ENCODE data around the gene FJX1.

The FJX1 gene

DNA sequence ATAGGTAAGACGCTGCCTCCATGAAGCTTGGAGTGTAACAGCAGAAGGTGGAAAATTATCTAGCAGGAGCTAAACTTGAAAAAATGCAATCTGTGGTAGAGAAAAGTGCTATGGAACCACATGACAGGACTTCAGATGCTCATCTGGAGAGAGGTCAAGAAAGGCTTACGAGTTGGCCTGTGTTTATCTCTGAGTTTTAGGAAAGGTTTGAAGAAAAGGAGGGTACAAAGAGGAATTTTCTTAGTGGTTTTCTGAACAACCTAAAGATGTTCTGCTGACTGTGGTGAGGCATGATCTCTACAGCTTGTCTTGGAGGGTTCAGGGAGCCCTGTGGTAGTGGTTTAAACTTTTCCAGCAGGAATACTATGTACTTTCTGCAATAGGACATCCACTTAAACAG is 8.2 kb downstream of the FJX1 start:
- Histone ChIP-seq H3K36me3 (no peaks in the 10 kb centered on the region), H3K27me3 (ENCODE audit: insufficient read depth, low read depth, severe bottlenecking) (no peaks in the 10 kb centered on the region), H3K4me3 (ENCODE audit: low read depth, low read length) (no peak overlapping the region), H3K27ac (no peak overlapping the region), H3K9me3 (ENCODE audit: severe bottlenecking) (no peaks in the 10 kb centered on the region)
- DNase-seq: no peak
- TF ChIP-seq, protein P1, sequence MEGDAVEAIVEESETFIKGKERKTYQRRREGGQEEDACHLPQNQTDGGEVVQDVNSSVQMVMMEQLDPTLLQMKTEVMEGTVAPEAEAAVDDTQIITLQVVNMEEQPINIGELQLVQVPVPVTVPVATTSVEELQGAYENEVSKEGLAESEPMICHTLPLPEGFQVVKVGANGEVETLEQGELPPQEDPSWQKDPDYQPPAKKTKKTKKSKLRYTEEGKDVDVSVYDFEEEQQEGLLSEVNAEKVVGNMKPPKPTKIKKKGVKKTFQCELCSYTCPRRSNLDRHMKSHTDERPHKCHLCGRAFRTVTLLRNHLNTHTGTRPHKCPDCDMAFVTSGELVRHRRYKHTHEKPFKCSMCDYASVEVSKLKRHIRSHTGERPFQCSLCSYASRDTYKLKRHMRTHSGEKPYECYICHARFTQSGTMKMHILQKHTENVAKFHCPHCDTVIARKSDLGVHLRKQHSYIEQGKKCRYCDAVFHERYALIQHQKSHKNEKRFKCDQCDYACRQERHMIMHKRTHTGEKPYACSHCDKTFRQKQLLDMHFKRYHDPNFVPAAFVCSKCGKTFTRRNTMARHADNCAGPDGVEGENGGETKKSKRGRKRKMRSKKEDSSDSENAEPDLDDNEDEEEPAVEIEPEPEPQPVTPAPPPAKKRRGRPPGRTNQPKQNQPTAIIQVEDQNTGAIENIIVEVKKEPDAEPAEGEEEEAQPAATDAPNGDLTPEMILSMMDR (IDR thresholded peaks at IDR 0.05; ENCODE audit: low read depth, low read length): no peak

DNA sequence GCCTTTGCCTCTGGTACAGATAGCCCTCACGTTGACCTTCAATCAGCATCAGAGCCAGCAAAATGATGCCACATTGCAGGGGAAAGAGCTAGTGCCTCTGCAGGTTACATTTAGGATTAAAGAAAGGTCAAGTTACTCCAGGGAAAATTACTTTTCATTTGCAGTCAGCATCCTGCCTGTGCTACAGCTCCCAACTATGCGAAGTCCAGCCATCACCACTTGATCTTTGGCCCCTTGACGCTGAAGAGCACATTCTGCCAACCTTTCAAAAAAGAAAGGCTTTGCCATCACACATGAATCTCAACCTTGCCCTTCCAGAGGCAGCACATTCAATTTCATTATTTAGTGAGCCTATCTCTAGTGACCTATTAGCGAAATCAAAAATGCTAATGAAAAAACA is 11.3 kb downstream of the FJX1 start:
- Histone ChIP-seq H3K27ac (no peak overlapping the region), H3K9me3 (ENCODE audit: severe bottlenecking) (no peaks in the 10 kb centered on the region), H3K27me3 (ENCODE audit: insufficient read depth, low read depth, severe bottlenecking) (no peaks in the 10 kb centered on the region), H3K36me3 (no peaks in the 10 kb centered on the region), H3K4me3 (ENCODE audit: low read depth, low read length) (no peak overlapping the region)
- no peak for DNase-seq
- TF ChIP-seq, protein P1 (IDR thresholded peaks at IDR 0.05; ENCODE audit: low read depth, low read length): no peak

DNA sequence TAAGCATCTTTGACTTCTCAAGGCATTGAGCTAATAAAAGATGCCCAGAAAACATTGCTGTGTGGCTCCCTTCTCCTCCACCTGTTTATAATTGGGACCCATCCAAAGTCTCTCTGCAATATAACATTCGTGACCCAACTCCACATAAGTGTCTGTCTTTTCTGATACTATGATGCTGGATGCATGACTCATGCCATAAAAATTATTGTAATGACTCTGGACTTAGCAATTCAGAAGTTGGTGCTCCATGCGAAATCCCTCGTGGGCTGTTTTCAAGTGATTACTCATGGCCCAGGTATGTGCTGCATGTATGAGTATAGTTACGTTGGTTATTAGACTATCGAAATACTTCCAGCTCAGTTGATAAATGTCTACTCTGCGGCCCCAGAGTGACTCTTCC is 11.7 kb downstream of the FJX1 start:
- H3K4me3 ChIP-seq (ENCODE audit: low read depth, low read length): no peak overlapping the region
- H3K27ac ChIP-seq: no peak overlapping the region
- H3K9me3 ChIP-seq (ENCODE audit: severe bottlenecking): no peaks in the 10 kb centered on the region
- H3K27me3 ChIP-seq (ENCODE audit: insufficient read depth, low read depth, severe bottlenecking): no peaks in the 10 kb centered on the region
- no peak for DNase-seq
- H3K36me3 ChIP-seq: no peaks in the 10 kb centered on the region
- TF ChIP-seq, protein P1 (IDR thresholded peaks at IDR 0.05; ENCODE audit: low read depth, low read length): no peak

DNA sequence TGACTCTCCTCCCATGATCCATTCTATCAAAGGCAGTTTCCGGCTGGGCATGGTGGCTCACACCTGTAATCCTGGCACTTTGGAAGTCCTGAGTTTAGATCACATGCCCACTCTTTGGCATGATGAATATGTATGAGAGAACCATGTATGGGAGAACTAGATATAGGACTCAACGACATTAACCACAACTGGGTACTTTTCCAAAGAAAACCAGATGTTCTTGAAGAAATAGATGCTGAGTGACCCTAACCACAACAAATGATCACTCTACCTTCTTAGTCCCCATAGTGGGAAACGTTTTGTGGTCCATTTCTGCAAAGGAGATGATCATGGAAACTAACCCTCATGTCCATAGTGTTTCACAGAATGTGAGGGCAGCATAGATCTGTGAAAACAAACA is 13.6 kb downstream of the FJX1 start:
- Histone ChIP-seq H3K27ac (no peak overlapping the region), H3K27me3 (ENCODE audit: insufficient read depth, low read depth, severe bottlenecking) (no peaks in the 10 kb centered on the region), H3K9me3 (ENCODE audit: severe bottlenecking) (no peaks in the 10 kb centered on the region), H3K36me3 (no peaks in the 10 kb centered on the region), H3K4me3 (ENCODE audit: low read depth, low read length) (no peak overlapping the region)
- DNase-seq: no peak
- TF ChIP-seq, protein P1 (IDR thresholded peaks at IDR 0.05; ENCODE audit: low read depth, low read length): no peak

DNA sequence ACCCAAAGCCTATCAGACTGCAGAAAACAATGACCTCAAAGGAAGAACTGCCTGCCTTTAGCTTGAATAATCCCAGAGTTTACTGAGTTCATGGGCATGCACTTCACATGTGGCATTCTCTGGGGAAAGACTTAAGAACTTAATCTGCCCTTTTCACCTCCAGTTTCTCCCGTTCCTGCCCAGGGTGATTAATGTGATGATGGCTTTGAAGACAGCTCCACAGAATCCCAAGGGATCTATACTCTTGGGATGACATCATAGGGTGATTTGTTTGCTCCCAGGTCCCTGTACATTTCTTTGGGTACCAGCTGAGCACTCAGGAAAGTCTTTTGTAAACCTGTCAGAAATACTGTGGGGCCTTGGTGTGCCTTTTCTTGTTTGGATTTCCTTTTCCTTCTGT is 14.0 kb downstream of the FJX1 start:
- H3K27ac ChIP-seq: no peak overlapping the region
- no peaks in the 10 kb centered on the region for H3K9me3 ChIP-seq (ENCODE audit: severe bottlenecking)
- H3K36me3 ChIP-seq: no peaks in the 10 kb centered on the region
- DNase-seq: peak; percentile 79
- H3K27me3 ChIP-seq (ENCODE audit: insufficient read depth, low read depth, severe bottlenecking): no peaks in the 10 kb centered on the region
- H3K4me3 ChIP-seq (ENCODE audit: low read depth, low read length): no peak overlapping the region
- TF ChIP-seq, protein P1 (IDR thresholded peaks at IDR 0.05; ENCODE audit: low read depth, low read length): no peak

DNA sequence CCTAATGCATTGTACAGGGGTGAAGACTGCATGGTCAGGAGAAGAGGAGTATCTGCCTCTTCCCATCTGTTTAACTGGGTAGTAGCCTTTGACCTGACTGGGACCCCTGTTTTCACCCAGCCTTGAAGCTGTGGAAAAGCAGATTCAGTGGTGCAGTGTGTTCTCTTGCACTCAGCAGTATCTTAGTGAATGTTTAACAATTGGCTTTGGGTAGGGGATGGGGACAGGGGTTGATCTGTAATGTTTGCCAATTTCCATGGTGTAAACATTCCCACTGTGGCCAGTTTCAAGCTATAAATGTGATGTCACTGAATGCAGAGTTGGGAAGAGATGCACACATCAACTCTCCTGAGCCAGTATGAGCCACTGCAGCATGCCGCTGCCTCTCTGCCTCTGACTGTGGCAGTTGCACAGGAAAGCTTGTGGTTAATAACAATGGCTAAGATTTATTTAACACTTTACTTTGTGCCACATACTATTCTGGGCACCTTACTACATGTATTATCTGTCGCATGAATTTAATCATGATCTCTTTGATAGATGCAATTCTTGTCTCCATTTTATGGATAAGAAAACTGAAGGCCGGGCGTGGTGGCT is 15.7 kb downstream of the FJX1 start:
- Histone ChIP-seq H3K36me3 (no peaks in the 10 kb centered on the region), H3K27me3 (ENCODE audit: insufficient read depth, low read depth, severe bottlenecking) (no peaks in the 10 kb centered on the region), H3K27ac (no peak overlapping the region), H3K4me3 (ENCODE audit: low read depth, low read length) (no peak overlapping the region), H3K9me3 (ENCODE audit: severe bottlenecking) (no peaks in the 10 kb centered on the region)
- no peak for DNase-seq
- TF ChIP-seq, protein P1 (IDR thresholded peaks at IDR 0.05; ENCODE audit: low read depth, low read length): no peak

Data from WERI-Rb-1 (cell line).